Motor neuron (in vitro differentiated cells): ENCODE data around the gene PSMD12. TPM values are rescaled to one million over a fixed set of nuclear protein-coding genes. Genes with fewer than 3 reads are reported as not detected.
"Not testable (repeated sequence)": the region's sequence is repeated elsewhere in the genome, so short reads cannot be mapped to it uniquely, and the experiment has no call there.

ENCODE experiments used
- ATAC-seq, 8 experiments: fragments of 200-7000 bp; cut with Tn5 transposase; replicated peaks in 6 of 8; 2 replicates each; pipeline ENCODE4 v1.8.0; 2021; ENCODE audit warnings: mild to moderate bottlenecking in 8 of 8, moderate library complexity in 8 of 8
- H3K27ac ChIP-seq, 2 donors: fragments of 250-450 bp; sonication (Bioruptor Pico); 2 replicates each; pipeline ENCODE4 v1.9.0; 2021; ENCODE audit warnings: antibody characterized with exemption in 2 of 2, mild to moderate bottlenecking in 2 of 2, moderate library complexity in 1 of 2
- H3K4me1 ChIP-seq, 2 donors: fragments of 250-450 bp; sonication (Bioruptor Pico); replicated peaks in 1 of 2; 2 replicates each; pipeline ENCODE4 v1.6.1; 2021; ENCODE audit warnings: antibody characterized with exemption in 2 of 2, mild to moderate bottlenecking in 2 of 2, moderate library complexity in 1 of 2
- H3K4me3 ChIP-seq, 5 donors: fragments of 250-450 bp; sonication (Bioruptor Pico); 2 replicates each; pipeline ENCODE4 v1.9.0; 2021; ENCODE audit warnings: antibody characterized with exemption in 5 of 5, mild to moderate bottlenecking in 5 of 5, moderate library complexity in 4 of 5
- WGBS, 10 experiments: fragments of 450-650 bp; shearing (Covaris generic); methylation state at CpG; one replicate each; pipeline ENCODE4 v1.0.0; 2022; 5-methylcytosine and 5-hydroxymethylcytosine counted together
- in situ Hi-C, 9 experiments: fragments of 400-800 bp; cut with MboI; loops; one replicate each; pipeline ENCODE4 v1.15.0; 2021; ENCODE audit warnings: low sequenced_read_pairs in 9 of 9, low pct_unique_long_range_greater_than_20kb in 2 of 9; ENCODE audit not compliant: unreplicated experiment in 9 of 9
- total RNA-seq, 8 experiments: library from RNA; unstranded; fragments of 300-600 nt; gene quantifications; 2 replicates each; pipeline versions ENCODE4 v1.2.3 to v1.2.4, GENCODE V29; 2022

Gene PSMD12
- total RNA-seq: 10 to 100 TPM; 25.7 to 59.5 (median 39.6) TPM

DNA sequence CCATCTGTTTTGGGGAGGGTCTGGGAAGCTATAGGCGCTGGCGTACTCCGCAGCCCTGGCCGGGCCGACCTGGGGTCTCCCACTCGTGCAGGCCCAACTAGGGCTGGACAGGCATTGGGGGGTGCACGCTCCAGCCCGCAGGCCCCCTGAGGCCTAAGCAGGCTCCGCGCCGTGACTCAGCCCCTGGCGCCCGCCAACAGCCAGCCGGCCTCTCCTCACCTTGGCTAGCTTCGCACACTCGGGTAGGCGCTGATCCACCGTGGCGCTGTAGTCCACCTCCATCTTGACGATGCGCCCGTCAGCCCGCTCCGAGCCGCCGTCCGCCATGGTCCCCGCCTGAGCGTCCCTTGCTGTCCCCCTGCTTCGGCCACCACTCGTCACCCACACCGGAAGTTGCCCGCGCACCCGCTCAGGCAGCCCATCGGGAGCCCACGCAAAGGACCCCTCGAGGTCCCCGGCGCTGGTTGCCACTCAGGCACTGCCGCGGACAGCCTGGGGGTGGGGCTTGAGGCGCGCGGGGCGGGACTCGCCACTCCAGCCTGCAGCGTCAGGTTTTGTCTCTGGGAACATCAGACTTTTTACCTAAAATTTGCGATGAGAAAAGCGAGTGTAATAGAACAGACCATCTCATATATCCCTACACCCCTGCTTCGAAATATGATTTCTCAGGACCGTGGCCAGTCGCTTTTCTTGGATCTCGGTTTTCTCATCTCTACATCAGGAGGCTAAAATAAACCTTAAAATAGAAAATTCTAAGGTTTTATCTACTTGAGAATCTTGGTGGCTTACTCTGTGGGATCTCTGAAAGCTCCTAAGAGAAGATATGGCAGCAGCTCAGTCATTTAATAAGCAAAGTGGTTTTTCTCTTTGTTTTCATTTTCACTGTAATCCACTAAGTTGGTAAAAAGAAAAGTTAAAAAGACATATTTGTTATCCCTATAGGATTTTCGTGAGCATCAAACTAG is at the start of gene PSMD12:
Gene PSMD12 (minus strand): TSS at position 385 of the 965 bp plus-strand sequence. CDS start 58 bp downstream, at position 327.
- Histone ChIP-seq H3K27ac (peak within 1 kb of the TSS; percentile 92 to 98), H3K4me3 (peak within 1 kb of the TSS; percentile 62 to 92 (median 87)), H3K4me1 (peaks cover 14 to 15% of the 10 kb centered on the region in 2 donors)
- 0 to 88% (median 24%) methylated on average over 1 to 9 of the region's 55 CpGs; no CpG with 5 or more reads in 2 of the 10 experiments for WGBS, 10 experiments
- in situ Hi-C loops: no loop called here
- ATAC-seq: peak; percentile 75 to 98 (median 96)

DNA sequence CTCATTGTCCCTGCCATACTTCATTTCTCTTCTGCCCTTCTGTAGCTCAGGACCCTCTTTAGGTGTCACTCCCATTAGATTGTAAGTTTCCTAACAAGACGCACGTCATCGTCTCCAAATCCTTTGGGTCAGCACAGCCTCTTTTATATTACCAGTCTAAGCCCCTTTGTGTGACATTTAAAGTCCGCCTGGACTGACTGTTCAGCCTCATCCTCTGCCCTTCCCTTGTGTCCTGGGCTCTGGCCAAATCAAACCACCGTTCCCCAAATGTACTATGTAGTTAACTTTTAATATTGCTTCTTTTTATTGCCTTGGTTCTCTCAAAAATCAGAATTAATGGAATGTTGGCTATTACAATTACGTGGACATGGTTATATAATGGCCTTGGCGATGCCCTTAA is 48.9 kb upstream of the PSMD12 start:
- ATAC-seq: no peak
- Histone ChIP-seq H3K4me3 (no peak overlapping the region), H3K4me1 (peaks cover 4 to 5% of the 10 kb centered on the region in 2 donors), H3K27ac (no peak overlapping the region)
- in situ Hi-C loops: no loop called here
- WGBS, 10 experiments: 51 to 98% (median 95%) methylated on average over 1 to 7 of the region's 7 CpGs; no CpG with 5 or more reads in 2 of the 10 experiments

DNA sequence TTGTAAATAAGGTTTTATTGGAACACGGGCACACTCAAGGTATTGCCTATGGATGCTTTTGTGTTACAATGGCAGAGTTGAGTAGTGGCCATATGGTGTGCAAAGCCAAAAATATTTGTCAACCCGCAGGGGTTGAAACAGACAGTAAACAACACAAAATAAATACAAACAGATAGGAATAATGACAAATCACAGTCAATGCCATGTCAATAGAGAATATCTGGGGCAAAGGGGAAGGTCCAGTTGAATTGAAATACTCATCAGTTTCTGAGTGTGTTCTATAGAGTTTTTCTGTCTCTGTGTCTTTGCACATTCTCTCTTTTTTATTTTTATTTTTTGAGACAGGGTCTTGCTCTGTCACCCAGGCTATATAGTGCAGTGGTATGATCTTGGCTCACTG is 48.2 kb upstream of the PSMD12 start:
- WGBS, 10 experiments: 83 to 100% (median 100%) methylated on average over 1 to 2 of the region's 2 CpGs; no CpG with 5 or more reads in 1 of the 10 experiments
- no peak for ATAC-seq
- peaks cover 4 to 5% of the 10 kb centered on the region in 2 donors for H3K4me1 ChIP-seq
- in situ Hi-C loops: no loop called here
- no peak overlapping the region for H3K27ac ChIP-seq
- no peak overlapping the region for H3K4me3 ChIP-seq

DNA sequence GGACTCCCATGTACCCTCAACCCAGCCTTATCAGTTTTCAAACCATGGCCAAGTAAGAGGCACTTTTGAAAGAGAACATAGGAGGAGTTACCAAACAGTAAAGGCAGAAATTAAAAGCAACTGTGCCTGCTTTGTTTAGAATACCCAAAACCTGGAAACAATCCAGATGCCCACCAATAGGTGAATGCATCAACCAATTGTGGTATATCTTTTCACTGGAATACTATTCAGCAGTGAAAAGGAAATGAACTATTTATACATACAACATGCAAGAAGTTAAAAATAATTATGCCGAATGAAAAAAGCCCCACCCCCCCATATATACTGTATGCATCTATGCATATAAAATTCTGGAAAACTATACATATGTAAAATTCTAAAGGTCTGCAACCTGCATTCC is 47.8 kb upstream of the PSMD12 start:
- H3K4me3 ChIP-seq: no peak overlapping the region
- no peak for ATAC-seq
- in situ Hi-C loops: no loop called here
- H3K4me1 ChIP-seq: peaks cover 4 to 5% of the 10 kb centered on the region in 2 donors
- H3K27ac ChIP-seq: no peak overlapping the region
- WGBS, 10 experiments: 80 to 100% (median 100%) methylated on average over 1 of the region's 1 CpG; no CpG with 5 or more reads in 3 of the 10 experiments

DNA sequence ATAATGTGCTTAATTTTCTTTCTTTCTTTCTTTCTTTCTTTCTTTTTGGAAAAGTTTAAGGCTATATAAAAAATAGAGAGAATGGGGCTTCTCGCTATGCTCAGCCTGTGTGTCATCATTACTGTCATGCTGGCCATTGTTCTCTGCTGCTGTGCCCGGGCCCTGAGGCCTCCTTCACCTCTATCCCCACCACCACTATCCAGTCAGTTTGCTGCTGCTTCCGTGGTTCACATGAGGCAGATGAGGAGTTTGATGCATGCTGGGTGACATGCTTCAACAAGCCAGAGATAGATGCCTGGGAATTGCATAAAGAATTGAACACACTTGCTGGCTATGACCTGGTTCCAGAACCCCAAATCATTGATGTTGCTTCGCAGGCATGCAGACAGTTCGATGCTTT is 47.0 kb upstream of the PSMD12 start:
- 20 to 100% (median 44%) methylated on average over 1 to 5 of the region's 5 CpGs; no CpG with 5 or more reads in 3 of the 10 experiments for WGBS, 10 experiments
- in situ Hi-C loops: no loop called here

DNA sequence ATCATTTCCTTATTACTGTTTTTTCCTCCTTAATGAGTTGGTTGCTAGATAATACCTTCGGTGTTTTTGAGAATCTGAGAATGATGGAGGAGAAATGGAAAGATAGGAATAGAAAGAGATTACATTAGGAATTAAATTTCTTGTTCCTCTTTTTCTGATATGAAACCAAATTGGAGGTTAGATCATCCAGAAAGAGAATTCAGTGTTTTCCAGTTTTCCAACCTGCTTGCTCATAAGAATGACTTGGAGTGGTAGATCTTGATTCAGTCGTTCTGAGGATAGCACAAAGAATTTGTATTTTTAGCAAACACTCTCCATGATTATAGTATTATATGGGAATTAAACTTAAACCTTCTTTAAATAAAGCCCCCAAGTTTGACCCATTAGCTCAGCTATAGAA is 46.6 kb upstream of the PSMD12 start:
- in situ Hi-C loops: no loop called here
- no peak overlapping the region for H3K4me3 ChIP-seq
- no peak overlapping the region for H3K27ac ChIP-seq
- H3K4me1 ChIP-seq: peaks cover 4 to 5% of the 10 kb centered on the region in 2 donors
- 43 to 100% (median 78%) methylated on average over 1 to 2 of the region's 2 CpGs; no CpG with 5 or more reads in 2 of the 10 experiments for WGBS, 10 experiments
- no peak for ATAC-seq

More for the DNA sequence above, 47.0 kb upstream of the PSMD12 start:
- H3K4me1 ChIP-seq: peaks cover 4 to 5% of the 10 kb centered on the region in 2 donors
- H3K4me3 ChIP-seq: no peak overlapping the region
- peak in 5 of 8 experiments; percentile 75 to 89 (median 84) for ATAC-seq
- H3K27ac ChIP-seq: no peak overlapping the region

DNA sequence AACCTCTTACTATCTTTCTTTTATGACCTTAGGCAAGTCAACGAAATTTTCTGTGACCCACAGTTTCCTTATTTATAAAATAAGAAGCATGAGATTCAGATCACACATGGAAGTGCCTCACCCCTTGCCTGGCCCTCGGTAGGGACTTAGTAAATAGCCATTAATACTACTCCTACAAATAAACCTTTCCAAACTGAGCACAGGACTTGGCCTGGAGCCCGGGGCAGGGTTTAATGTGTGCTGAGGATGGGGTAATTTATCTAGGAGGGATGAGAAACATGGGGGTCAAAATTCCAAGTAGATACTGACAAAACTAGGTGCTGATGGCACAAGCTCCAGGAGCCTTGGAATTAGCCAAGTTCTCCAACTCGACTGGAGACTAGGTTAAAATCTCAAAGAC is 45.7 kb upstream of the PSMD12 start:
- no peak overlapping the region for H3K27ac ChIP-seq
- in situ Hi-C loops: no loop called here
- WGBS, 10 experiments: 50 to 100% (median 88%) methylated on average over 1 to 4 of the region's 4 CpGs; no CpG with 5 or more reads in 1 of the 10 experiments
- no peak for ATAC-seq
- no peak overlapping the region for H3K4me3 ChIP-seq
- peaks cover 4 to 5% of the 10 kb centered on the region in 2 donors for H3K4me1 ChIP-seq

DNA sequence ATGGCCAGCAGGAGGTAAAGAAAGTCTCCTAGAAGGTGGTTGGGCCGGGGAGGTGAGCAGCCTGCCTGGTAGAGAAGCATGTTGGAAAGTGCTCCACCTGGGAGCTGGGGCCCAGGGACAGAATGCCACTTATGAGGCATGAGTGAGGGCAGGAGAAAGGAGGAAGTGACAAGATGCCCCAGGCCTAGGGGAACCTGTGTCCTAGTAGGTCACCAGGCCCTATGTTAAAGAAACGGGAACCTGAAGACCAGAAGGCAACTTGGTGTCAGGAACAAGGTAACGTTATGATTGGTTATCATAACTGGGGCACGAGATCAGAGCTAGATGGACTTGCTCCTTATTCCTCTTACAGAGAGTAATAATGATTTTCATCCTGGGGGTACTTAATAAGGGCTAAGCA is 45.0 kb upstream of the PSMD12 start:
- in situ Hi-C loops: no loop called here

DNA sequence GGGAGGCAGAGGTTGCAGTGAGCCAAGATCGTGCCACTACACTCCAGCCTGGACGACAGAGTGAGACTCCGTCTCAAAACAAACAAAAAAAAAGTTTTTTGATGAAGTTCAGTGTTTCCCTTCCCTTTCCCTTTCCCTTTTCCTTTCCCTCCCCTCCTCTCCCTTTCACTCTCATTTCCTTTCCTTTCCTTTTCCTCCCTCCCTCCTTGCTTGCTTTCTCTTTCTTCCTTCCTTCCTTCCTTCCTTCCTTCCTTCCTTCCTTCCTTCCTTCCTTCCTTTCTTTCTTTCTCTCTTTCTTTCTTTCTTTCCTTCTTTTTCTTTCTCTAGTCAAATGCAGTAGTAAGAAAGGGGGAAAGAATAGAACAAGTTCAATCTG is 42.1 kb upstream of the PSMD12 start:
- in situ Hi-C loops, ATAC-seq, H3K27ac ChIP-seq, H3K4me3 ChIP-seq, H3K4me1 ChIP-seq: not testable (repeated sequence)
- WGBS, 10 experiments: 56 to 100% (median 100%) methylated on average over 1 to 3 of the region's 3 CpGs; no CpG with 5 or more reads in 5 of the 10 experiments

More for the DNA sequence above, 45.0 kb upstream of the PSMD12 start:
- H3K4me1 ChIP-seq: peaks cover 4 to 5% of the 10 kb centered on the region in 2 donors
- 40 to 100% (median 94%) methylated on average over 1 to 4 of the region's 4 CpGs; no CpG with 5 or more reads in 5 of the 10 experiments for WGBS, 10 experiments
- no peak overlapping the region for H3K4me3 ChIP-seq
- ATAC-seq: no peak
- no peak overlapping the region for H3K27ac ChIP-seq

DNA sequence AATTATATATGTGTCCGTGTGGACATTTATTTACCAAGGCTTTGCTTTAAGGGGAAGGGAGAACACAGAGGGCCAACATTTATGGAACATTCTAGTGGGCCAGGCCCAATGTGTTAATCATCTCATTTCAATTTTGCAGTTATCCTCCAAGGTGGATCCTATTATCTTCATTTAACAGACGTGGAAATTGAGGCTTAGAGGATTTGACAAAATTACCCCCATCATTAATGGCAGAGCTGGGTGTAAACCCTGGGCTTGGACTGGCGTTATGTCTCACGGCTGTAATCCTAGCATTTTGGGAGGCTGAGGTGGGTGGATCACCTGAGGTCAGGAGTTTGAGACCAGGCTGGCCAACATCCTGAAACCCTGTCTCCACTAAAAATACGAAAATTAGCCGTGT is 37.1 kb upstream of the PSMD12 start:
- no peak overlapping the region for H3K27ac ChIP-seq
- WGBS, 10 experiments: 59 to 100% (median 95%) methylated on average over 1 to 6 of the region's 6 CpGs; no CpG with 5 or more reads in 1 of the 10 experiments
- ATAC-seq: no peak
- in situ Hi-C loops: no loop called here
- H3K4me1 ChIP-seq: no peaks in the 10 kb centered on the region
- H3K4me3 ChIP-seq: no peak overlapping the region

DNA sequence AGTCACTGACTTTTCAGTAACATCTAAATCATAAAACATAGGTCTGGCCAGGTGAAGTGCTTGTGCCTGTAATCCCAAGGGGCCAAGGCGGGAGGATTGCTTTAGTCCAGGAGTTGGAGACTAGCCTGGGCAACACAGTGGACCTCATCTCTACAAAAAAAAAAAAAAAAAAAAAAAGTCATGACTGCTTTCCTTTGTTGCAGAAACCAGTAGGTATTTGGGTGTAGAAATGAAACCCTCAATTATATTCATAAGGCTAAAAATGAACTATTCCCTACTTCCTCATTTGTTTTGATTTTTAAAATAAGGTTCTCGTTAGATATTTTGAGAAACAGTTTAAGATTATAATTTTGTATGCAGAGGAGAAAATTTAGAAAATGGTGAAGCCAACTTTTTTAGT is 36.7 kb upstream of the PSMD12 start:
- Histone ChIP-seq H3K4me1 (no peaks in the 10 kb centered on the region), H3K4me3 (no peak overlapping the region), H3K27ac (no peak overlapping the region)
- 90 to 100% (median 100%) methylated on average over 1 to 2 of the region's 2 CpGs; no CpG with 5 or more reads in 1 of the 10 experiments for WGBS, 10 experiments
- ATAC-seq: no peak
- in situ Hi-C loops: no loop called here

DNA sequence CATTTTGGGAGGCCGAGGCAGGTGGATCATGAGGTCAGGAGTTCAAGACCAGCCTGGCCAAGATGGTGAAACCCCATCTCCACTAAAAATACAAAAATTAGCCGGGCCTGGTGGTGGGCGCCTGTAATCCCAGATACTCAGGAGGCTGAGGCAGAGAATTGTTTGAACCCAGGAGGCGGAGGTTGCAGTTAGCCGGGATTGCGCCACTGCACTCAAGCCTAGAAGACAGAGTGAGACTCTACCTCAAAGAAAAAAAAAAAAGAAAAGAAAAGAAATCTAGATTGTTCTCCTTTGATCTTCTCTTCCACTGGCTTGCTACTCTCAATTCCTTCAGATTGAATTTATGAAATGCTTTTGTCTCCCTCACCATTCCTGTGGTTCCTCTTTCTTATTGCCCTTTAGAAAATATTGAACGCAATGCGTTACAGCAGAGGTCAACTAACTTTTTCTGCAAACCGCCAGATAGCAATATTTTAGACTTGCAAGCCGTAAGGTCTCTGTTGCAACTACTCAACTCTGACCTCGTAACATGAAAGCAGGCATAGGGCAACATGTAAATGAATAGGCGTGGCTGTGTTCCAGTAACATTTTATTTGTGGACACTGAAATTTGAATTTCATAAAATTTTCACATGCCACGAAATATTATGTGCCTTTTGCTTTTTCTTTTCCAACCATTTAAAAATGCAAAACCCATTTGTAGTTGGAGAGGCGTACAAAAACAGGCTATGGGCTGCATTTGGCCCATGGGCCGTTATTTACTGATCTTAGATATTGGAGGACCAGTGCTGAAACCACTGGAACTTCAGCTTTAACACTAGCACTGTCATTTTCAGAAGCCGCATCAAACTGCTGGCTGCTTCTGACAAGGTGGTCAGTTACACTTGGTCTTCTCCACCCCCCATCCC is 35.5 kb upstream of the PSMD12 start:
- in situ Hi-C loops: no loop called here
- 39 to 100% (median 96%) methylated on average over 2 to 11 of the region's 16 CpGs for WGBS, 10 experiments
- no peak overlapping the region for H3K4me3 ChIP-seq
- H3K27ac ChIP-seq: no peak overlapping the region
- no peaks in the 10 kb centered on the region for H3K4me1 ChIP-seq
- ATAC-seq: peak in 1 of 8 experiments; percentile 45
